ENCODE data around the gene RANBP3L. TPM values are rescaled to one million over a fixed set of nuclear protein-coding genes. Genes with fewer than 3 reads are reported as not detected.

RANBP3L gene
- total RNA-seq, 4 donors from 2014 or later = 2.2 to 13.7 (median 3.1) TPM

GRCh38 chr5:36277521-36278176 lies 24.1 kb downstream of the RANBP3L start:
- H3K4me1 ChIP-seq = peaks cover 0 to 24% (median 9%) of the 10 kb centered on the region in 4 donors
- TF ChIP-seq POLR2A (IDR thresholded peaks at IDR 0.05; ENCODE audit: low read depth) (no peak), EP300 (IDR thresholded peaks at IDR 0.05) (no peak), CTCF (IDR thresholded peaks at IDR 0.05) (no peak), POLR2AphosphoS5 (IDR thresholded peaks at IDR 0.05) (no peak)
- no peaks in the 10 kb centered on the region for H3K36me3 ChIP-seq
- H3K9me3 ChIP-seq = no peaks in the 10 kb centered on the region
- intact Hi-C loops (cut with DNase I) = no loop called here
- 69% methylated on average over 5 of the region's 5 CpGs for WGBS
- H3K27me3 ChIP-seq = no peaks in the 10 kb centered on the region
- DNase-seq (ENCODE audit: extremely low spot score) = no peak
- no peak overlapping the region for H3K27ac ChIP-seq (replicated peaks in 1 of 4)
- H3K4me3 ChIP-seq = no peak overlapping the region

- peaks cover 0 to 23% (median 9%) of the 10 kb centered on the region in 4 donors for H3K4me1 ChIP-seq
- H3K9me3 ChIP-seq = no peaks in the 10 kb centered on the region
- intact Hi-C loops (cut with DNase I) = no loop called here
- H3K4me3 ChIP-seq = no peak overlapping the region
- H3K27ac ChIP-seq (replicated peaks in 1 of 4) = no peak overlapping the region
- no peaks in the 10 kb centered on the region for H3K27me3 ChIP-seq
- no peak for DNase-seq (ENCODE audit: extremely low spot score)
- TF ChIP-seq POLR2A (IDR thresholded peaks at IDR 0.05; ENCODE audit: low read depth) = no peak
- TF ChIP-seq POLR2AphosphoS5 (IDR thresholded peaks at IDR 0.05) = no peak
- TF ChIP-seq EP300 (IDR thresholded peaks at IDR 0.05) = no peak
- H3K36me3 ChIP-seq = no peaks in the 10 kb centered on the region
Measured at GRCh38 chr5:36276864-36277263, 24.8 kb downstream of the RANBP3L start.

GRCh38 chr5:36273809-36274526 lies 27.7 kb downstream of the RANBP3L start:
- Histone ChIP-seq H3K9me3 (no peaks in the 10 kb centered on the region), H3K27me3 (no peaks in the 10 kb centered on the region), H3K4me3 (no peak overlapping the region), H3K36me3 (no peaks in the 10 kb centered on the region), H3K27ac (replicated peaks in 1 of 4) (no peak overlapping the region), H3K4me1 (peaks cover 0 to 16% (median 6%) of the 10 kb centered on the region in 4 donors)
- 70% methylated on average over 6 of the region's 6 CpGs for WGBS
- TF ChIP-seq CTCF (IDR thresholded peaks at IDR 0.05) (no peak), POLR2A (IDR thresholded peaks at IDR 0.05; ENCODE audit: low read depth) (no peak), POLR2AphosphoS5 (IDR thresholded peaks at IDR 0.05) (no peak), EP300 (IDR thresholded peaks at IDR 0.05) (no peak)
- no peak for DNase-seq (ENCODE audit: extremely low spot score)
- intact Hi-C loops (cut with DNase I) = no loop called here

GRCh38 chr5:36272136-36272690 lies 29.5 kb downstream of the RANBP3L start:
- TF ChIP-seq POLR2AphosphoS5 (IDR thresholded peaks at IDR 0.05) (no peak), CTCF (IDR thresholded peaks at IDR 0.05) (no peak), EP300 (IDR thresholded peaks at IDR 0.05) (no peak), POLR2A (IDR thresholded peaks at IDR 0.05; ENCODE audit: low read depth) (no peak)
- no peaks in the 10 kb centered on the region for H3K36me3 ChIP-seq
- H3K4me1 ChIP-seq = peaks cover 0 to 16% (median 2%) of the 10 kb centered on the region in 4 donors
- WGBS = 88% methylated on average over 2 of the region's 2 CpGs
- no peak overlapping the region for H3K4me3 ChIP-seq
- DNase-seq (ENCODE audit: extremely low spot score) = no peak
- no peak overlapping the region for H3K27ac ChIP-seq (replicated peaks in 1 of 4)
- H3K27me3 ChIP-seq = no peaks in the 10 kb centered on the region
- no peaks in the 10 kb centered on the region for H3K9me3 ChIP-seq
- intact Hi-C loops (cut with DNase I) = no loop called here

GRCh38 chr5:36270876-36271575 lies 30.7 kb downstream of the RANBP3L start:
- intact Hi-C loops (cut with DNase I) = no loop called here
- H3K9me3 ChIP-seq = no peaks in the 10 kb centered on the region
- no peaks in the 10 kb centered on the region for H3K27me3 ChIP-seq
- no peak overlapping the region for H3K4me3 ChIP-seq
- no peak overlapping the region for H3K27ac ChIP-seq (replicated peaks in 1 of 4)
- WGBS = 77% methylated on average over 3 of the region's 3 CpGs
- DNase-seq (ENCODE audit: extremely low spot score) = no peak
- no peaks in the 10 kb centered on the region for H3K36me3 ChIP-seq
- no peak for TF ChIP-seq POLR2AphosphoS5 (IDR thresholded peaks at IDR 0.05)
- TF ChIP-seq EP300 (IDR thresholded peaks at IDR 0.05) = no peak
- no peak for TF ChIP-seq CTCF (IDR thresholded peaks at IDR 0.05)
- no peak for TF ChIP-seq POLR2A (IDR thresholded peaks at IDR 0.05; ENCODE audit: low read depth)
- peaks cover 0 to 10% (median 2%) of the 10 kb centered on the region in 4 donors for H3K4me1 ChIP-seq

Measured in esophagus muscularis mucosa (tissue), 4 donors.